Measurements from ENCODE around the gene FCER2.

Gene FCER2

GRCh38 chr19:7676376-7676775, 25.6 kb downstream of the FCER2 start:
- no peak for DNase-seq

GRCh38 chr19:7674010-7675005, 27.6 kb downstream of the FCER2 start:
- DNase-seq: peak; percentile 49

- no peak for DNase-seq
These were observed 29.4 kb downstream of the FCER2 start for GRCh38 chr19:7672522-7672921.

GRCh38 chr19:7670790-7671189, 31.1 kb downstream of the FCER2 start:
- DNase-seq: no peak

GRCh38 chr19:7670150-7670783, 31.7 kb downstream of the FCER2 start:
- peak; percentile 20 for DNase-seq

- DNase-seq: no peak
These were observed 32.3 kb downstream of the FCER2 start for GRCh38 chr19:7669641-7670040.

GRCh38 chr19:7668842-7669241, 33.1 kb downstream of the FCER2 start, which contains the start of gene RETN:
Gene RETN (plus strand): TSS chr19:7669049. CDS start chr19:7669327, 278 bp downstream.
- no peak for DNase-seq

GRCh38 chr19:7665076-7665475, 36.9 kb downstream of the FCER2 start:
- DNase-seq: no peak

- DNase-seq: no peak
These were observed 38.2 kb downstream of the FCER2 start for GRCh38 chr19:7663706-7664105.

GRCh38 chr19:7662657-7663056, 39.3 kb downstream of the FCER2 start:
- no peak for DNase-seq

- no peak for DNase-seq
These were observed 40.0 kb downstream of the FCER2 start for GRCh38 chr19:7661744-7662538.

GRCh38 chr19:7658219-7658686, 43.7 kb downstream of the FCER2 start:
- peak; percentile 58 for DNase-seq

- DNase-seq: peak; percentile 45
These were observed 44.7 kb downstream of the FCER2 start for GRCh38 chr19:7657131-7657751.

GRCh38 chr19:7655581-7655980, 46.4 kb downstream of the FCER2 start:
- no peak for DNase-seq

GRCh38 chr19:7654401-7654800, 47.5 kb downstream of the FCER2 start:
- no peak for DNase-seq

GRCh38 chr19:7652061-7652641, 49.8 kb downstream of the FCER2 start:
- DNase-seq: peak; percentile 84

- no peak for DNase-seq
These were observed 51.8 kb downstream of the FCER2 start for GRCh38 chr19:7650148-7650547.

GRCh38 chr19:7648265-7649014, 53.5 kb downstream of the FCER2 start:
- DNase-seq: no peak

- DNase-seq: no peak
These were observed 54.8 kb downstream of the FCER2 start for GRCh38 chr19:7647156-7647555.

- DNase-seq: no peak
These were observed 55.6 kb downstream of the FCER2 start for GRCh38 chr19:7646426-7646700.

GRCh38 chr19:7645656-7646425, 56.1 kb downstream of the FCER2 start:
- DNase-seq: no peak

Measured in stimulated activated CD4-positive, alpha-beta T cell treated with anti-CD3 and anti-CD28 coated beads, Interleukin-1b, Interleukin-23, amount 100 ng/mL, for 48 hours (primary cell).